ENCODE results near the gene SLC12A7.

DNA sequence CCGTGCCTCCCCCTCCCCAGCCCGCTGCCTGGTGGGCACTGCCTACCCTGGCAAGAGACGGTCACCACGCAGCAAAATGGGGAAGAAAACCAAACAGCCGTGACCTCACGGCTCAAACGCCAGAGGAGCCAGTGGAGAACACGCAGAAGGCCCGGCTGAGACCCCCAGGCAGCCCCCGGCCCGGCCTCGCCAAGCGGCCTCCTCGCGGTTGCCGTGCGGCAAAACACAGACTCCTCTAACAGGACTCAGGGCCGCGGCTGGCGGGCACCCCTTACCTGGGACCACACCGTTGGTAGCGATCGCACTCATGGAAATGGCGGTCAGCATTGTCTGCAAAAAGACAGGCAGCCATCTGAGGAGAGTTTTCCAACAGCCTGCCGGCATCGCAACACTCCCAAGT lies 23.8 kb downstream of the SLC12A7 start:
- TF ChIP-seq, protein P1, sequence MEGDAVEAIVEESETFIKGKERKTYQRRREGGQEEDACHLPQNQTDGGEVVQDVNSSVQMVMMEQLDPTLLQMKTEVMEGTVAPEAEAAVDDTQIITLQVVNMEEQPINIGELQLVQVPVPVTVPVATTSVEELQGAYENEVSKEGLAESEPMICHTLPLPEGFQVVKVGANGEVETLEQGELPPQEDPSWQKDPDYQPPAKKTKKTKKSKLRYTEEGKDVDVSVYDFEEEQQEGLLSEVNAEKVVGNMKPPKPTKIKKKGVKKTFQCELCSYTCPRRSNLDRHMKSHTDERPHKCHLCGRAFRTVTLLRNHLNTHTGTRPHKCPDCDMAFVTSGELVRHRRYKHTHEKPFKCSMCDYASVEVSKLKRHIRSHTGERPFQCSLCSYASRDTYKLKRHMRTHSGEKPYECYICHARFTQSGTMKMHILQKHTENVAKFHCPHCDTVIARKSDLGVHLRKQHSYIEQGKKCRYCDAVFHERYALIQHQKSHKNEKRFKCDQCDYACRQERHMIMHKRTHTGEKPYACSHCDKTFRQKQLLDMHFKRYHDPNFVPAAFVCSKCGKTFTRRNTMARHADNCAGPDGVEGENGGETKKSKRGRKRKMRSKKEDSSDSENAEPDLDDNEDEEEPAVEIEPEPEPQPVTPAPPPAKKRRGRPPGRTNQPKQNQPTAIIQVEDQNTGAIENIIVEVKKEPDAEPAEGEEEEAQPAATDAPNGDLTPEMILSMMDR (IDR thresholded peaks at IDR 0.05) = no peak
- TF ChIP-seq POLR2A (IDR thresholded peaks at IDR 0.05) = no peak
- TF ChIP-seq POLR2AphosphoS5 (IDR thresholded peaks at IDR 0.05) = no peak

Measured in suprapubic skin (tissue), 4 donors.